MM.1S (cell line): ENCODE data around the gene FILIP1.

Experiments used
- DNase-seq: peaks from one replicate; pipeline ENCODE4 v3.0.0-alpha.2; 2015
- H2AFZ ChIP-seq: fragments of 300-600 bp; sonication (generic); 2 replicates; pipeline ENCODE4 v1.6.0; 2016; ENCODE audit warnings: antibody characterized with exemption, low read length
- H3F3A ChIP-seq: fragments of 300-600 bp; sonication (generic); 2 replicates; pipeline ENCODE4 v1.6.1; 2016; ENCODE audit warnings: mild to moderate bottlenecking, antibody characterized with exemption, low read length, moderate library complexity, mixed read lengths; ENCODE audit not compliant: insufficient read depth
- H3K27ac ChIP-seq: fragments of 300-600 bp; sonication (generic); 2 replicates; pipeline ENCODE4 v1.5.1; 2016; ENCODE audit warnings: mild to moderate bottlenecking, low read length
- H3K27me3 ChIP-seq: fragments of 300-600 bp; sonication (generic); replicated peaks from 2 replicates; pipeline ENCODE4 v1.6.0; 2016; ENCODE audit warnings: low read length; ENCODE audit not compliant: insufficient read depth
- H3K36me3 ChIP-seq: fragments of 300-600 bp; sonication (generic); replicated peaks from 2 replicates; pipeline ENCODE4 v1.6.1; 2016; ENCODE audit warnings: mild to moderate bottlenecking, low read length, mixed read lengths; ENCODE audit not compliant: insufficient read depth
- H3K4me1 ChIP-seq: fragments of 300-600 bp; sonication (generic); 2 replicates; pipeline ENCODE4 v1.6.1; 2016; ENCODE audit warnings: low read length, mixed read lengths
- H3K4me2 ChIP-seq: fragments of 300-600 bp; sonication (generic); 2 replicates; pipeline ENCODE4 v1.6.0; 2016; ENCODE audit warnings: low read depth, low read length
- H3K4me3 ChIP-seq: fragments of 300-600 bp; sonication (generic); 2 replicates; pipeline ENCODE4 v1.5.1; 2016; ENCODE audit warnings: low read length, mixed read lengths
- H3K79me2 ChIP-seq: fragments of 300-600 bp; sonication (generic); 2 replicates; pipeline ENCODE4 v1.6.1; 2016; ENCODE audit warnings: mixed run types, low read length, mixed read lengths
- H3K9ac ChIP-seq: fragments of 300-600 bp; sonication (generic); 2 replicates; pipeline ENCODE4 v1.6.1; 2016; ENCODE audit warnings: low read length, mixed read lengths
- H3K9me2 ChIP-seq: fragments of 300-600 bp; sonication (generic); replicated peaks from 2 replicates; pipeline ENCODE4 v1.6.1; 2016; ENCODE audit warnings: mild to moderate bottlenecking, low read length, mixed read lengths; ENCODE audit not compliant: insufficient read depth
- H3K9me3 ChIP-seq: fragments of 300-600 bp; sonication (generic); replicated peaks from 2 replicates; pipeline ENCODE4 v1.6.1; 2016; ENCODE audit warnings: mild to moderate bottlenecking, low read length, mixed read lengths; ENCODE audit not compliant: insufficient read depth
- H4K20me1 ChIP-seq: fragments of 300-600 bp; sonication (generic); 2 replicates; pipeline ENCODE4 v1.6.1; 2016; ENCODE audit warnings: mild to moderate bottlenecking, low read length, moderate library complexity, mixed read lengths; ENCODE audit not compliant: insufficient read depth
- CTCF ChIP-seq: fragments of 300-600 bp; sonication (generic); IDR thresholded peaks from 2 replicates; pipeline ENCODE4 v1.5.1; 2016; ENCODE audit warnings: antibody characterized with exemption, low read length, mixed read lengths
- EZH2 ChIP-seq: fragments of 300-600 bp; sonication (generic); optimal IDR thresholded peaks from 2 replicates; pipeline ENCODE3; 2017; ENCODE audit warnings: low read depth, mild to moderate bottlenecking, antibody characterized with exemption, low read length, mixed read lengths
- EZH2phosphoT487 ChIP-seq: fragments of 300-600 bp; sonication (generic); IDR thresholded peaks from 2 replicates; pipeline ENCODE4 v1.6.1; 2018; ENCODE audit warnings: antibody characterized with exemption, low read length

The FILIP1 gene

DNA sequence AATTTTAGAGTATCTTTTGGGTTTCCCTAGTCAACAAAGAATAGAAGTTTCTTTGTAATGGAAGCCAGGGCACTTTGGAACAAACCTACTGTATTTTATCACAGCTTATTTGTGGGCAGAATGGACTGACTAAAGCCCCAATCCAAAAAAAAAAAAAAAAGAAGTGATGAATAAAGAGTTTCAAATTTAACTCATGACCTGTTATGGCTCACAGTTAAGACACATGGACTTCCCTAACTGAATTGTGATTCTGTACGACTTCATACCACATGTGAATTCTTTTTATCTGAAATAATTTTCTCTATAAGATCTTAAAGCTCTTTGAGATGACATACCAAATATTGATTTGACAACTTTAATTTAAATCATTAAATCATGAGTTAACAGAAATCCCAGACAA is 77.2 kb downstream of the FILIP1 start:
- Histone ChIP-seq H3K9me2 (no peaks in the 10 kb centered on the region), H2AFZ (no peak overlapping the region), H3F3A (no peaks in the 10 kb centered on the region), H3K79me2 (no peaks in the 10 kb centered on the region), H4K20me1 (no peaks in the 10 kb centered on the region), H3K36me3 (no peaks in the 10 kb centered on the region), H3K27ac (no peak overlapping the region), H3K4me3 (no peak overlapping the region), H3K4me1 (peaks cover 13% of the 10 kb centered on the region), H3K4me2 (no peak overlapping the region), H3K9me3 (no peaks in the 10 kb centered on the region), H3K27me3 (no peaks in the 10 kb centered on the region), H3K9ac (no peak overlapping the region)
- DNase-seq, result no peak
- no peak for TF ChIP-seq EZH2
- TF ChIP-seq EZH2phosphoT487, result no peak
- TF ChIP-seq CTCF, result no peak

- Histone ChIP-seq H3K27ac (no peak overlapping the region), H3K36me3 (no peaks in the 10 kb centered on the region), H2AFZ (no peak overlapping the region), H3K4me3 (no peak overlapping the region), H3K9me2 (no peaks in the 10 kb centered on the region), H3K79me2 (no peaks in the 10 kb centered on the region), H3K9me3 (no peaks in the 10 kb centered on the region), H3K9ac (no peak overlapping the region), H4K20me1 (no peaks in the 10 kb centered on the region), H3K4me1 (peaks cover 13% of the 10 kb centered on the region), H3F3A (no peaks in the 10 kb centered on the region), H3K4me2 (no peak overlapping the region), H3K27me3 (no peaks in the 10 kb centered on the region)
- TF ChIP-seq EZH2 (no peak), CTCF (no peak), EZH2phosphoT487 (no peak)
- no peak for DNase-seq
These were observed 77.8 kb downstream of the FILIP1 start for GRCh38 chr6:75415804-75416203.

- TF ChIP-seq EZH2 (no peak), EZH2phosphoT487 (no peak), CTCF (no peak)
- Histone ChIP-seq H3K27me3 (no peaks in the 10 kb centered on the region), H3K36me3 (no peaks in the 10 kb centered on the region), H3K9me2 (no peaks in the 10 kb centered on the region), H2AFZ (no peak overlapping the region), H3F3A (no peaks in the 10 kb centered on the region), H3K4me3 (no peak overlapping the region), H3K79me2 (no peaks in the 10 kb centered on the region), H3K4me1 (peaks cover 13% of the 10 kb centered on the region), H3K27ac (no peak overlapping the region), H3K9ac (no peak overlapping the region), H4K20me1 (no peaks in the 10 kb centered on the region), H3K9me3 (no peaks in the 10 kb centered on the region), H3K4me2 (no peak overlapping the region)
- DNase-seq, result no peak
These were observed 79.1 kb downstream of the FILIP1 start for GRCh38 chr6:75414445-75415021.
